Muscle layer of colon (tissue), 2 donors: ENCODE measurements around the gene PKP3.
"Not testable (repeated sequence)": the region's sequence is repeated elsewhere in the genome, so short reads cannot be mapped to it uniquely, and the experiment has no call there.

ENCODE experiments used
- H3K27ac ChIP-seq: one replicate; pipeline ENCODE4 v1.7.0; 2013; ENCODE audit warnings: low read depth, mild to moderate bottlenecking, low read length, moderate library complexity
- H3K27me3 ChIP-seq, 2 donors: one replicate each; pipeline ENCODE4 v1.7.0; 2013; ENCODE audit warnings: low read length in 2 of 2, mild to moderate bottlenecking in 2 of 2; ENCODE audit not compliant: insufficient read depth in 2 of 2, control insufficient read depth in 1 of 2
- H3K36me3 ChIP-seq: one replicate; pipeline ENCODE4 v1.7.0; 2013; ENCODE audit warnings: mild to moderate bottlenecking, low read length; ENCODE audit not compliant: insufficient read depth
- H3K4me1 ChIP-seq: one replicate; pipeline ENCODE4 v1.7.0; 2013; ENCODE audit warnings: mild to moderate bottlenecking, low read length; ENCODE audit not compliant: insufficient read depth
- H3K4me3 ChIP-seq, 2 donors: one replicate each; pipeline ENCODE4 v1.7.0; 2013; ENCODE audit warnings: low read length in 2 of 2, low read depth in 1 of 2, mild to moderate bottlenecking in 1 of 2, moderate library complexity in 1 of 2
- H3K9ac ChIP-seq: one replicate; pipeline ENCODE4 v1.7.0; 2013; ENCODE audit warnings: low read length
- H3K9me3 ChIP-seq: one replicate; pipeline ENCODE4 v1.7.0; 2013; ENCODE audit warnings: mild to moderate bottlenecking, low read length
- donor health status: abdominal sarcoma.
- donor health status: Adenocarcinoma of cecum.

PKP3 gene

GRCh38 chr11:355581-356458 lies 38.2 kb upstream of the PKP3 start:
- peaks cover 0 to 5% of the 10 kb centered on the region in 2 donors for H3K27me3 ChIP-seq
- peak overlapping the region in 1 of 2 donors; percentile 38 for H3K4me3 ChIP-seq
- H3K36me3 ChIP-seq = no peaks in the 10 kb centered on the region
- no peaks in the 10 kb centered on the region for H3K9me3 ChIP-seq
- H3K9ac ChIP-seq = peak overlapping the region; percentile 58
- H3K4me1 ChIP-seq = peaks cover 32% of the 10 kb centered on the region
- H3K27ac ChIP-seq = peak overlapping the region; percentile 92

DNA sequence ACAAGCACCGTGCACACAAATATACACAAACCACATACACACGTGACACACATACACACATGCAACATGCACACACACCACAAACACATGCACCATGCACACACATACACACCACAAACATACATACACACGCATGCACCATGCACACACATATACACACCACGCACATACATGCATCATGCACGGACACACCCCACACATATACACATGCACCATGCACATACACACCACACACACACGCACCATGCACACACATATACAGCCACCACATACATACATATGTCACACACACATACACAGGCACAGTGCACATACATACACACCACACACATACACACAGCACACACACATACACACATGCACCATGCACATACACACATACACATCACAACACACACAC lies 37.4 kb upstream of the PKP3 start:
- no peak overlapping the region for H3K4me3 ChIP-seq
- no peaks in the 10 kb centered on the region for H3K9me3 ChIP-seq
- H3K27me3 ChIP-seq = peaks cover 0 to 5% of the 10 kb centered on the region in 2 donors
- H3K27ac ChIP-seq = no peak overlapping the region
- H3K9ac ChIP-seq = no peak overlapping the region
- peaks cover 32% of the 10 kb centered on the region for H3K4me1 ChIP-seq
- H3K36me3 ChIP-seq = no peaks in the 10 kb centered on the region

DNA sequence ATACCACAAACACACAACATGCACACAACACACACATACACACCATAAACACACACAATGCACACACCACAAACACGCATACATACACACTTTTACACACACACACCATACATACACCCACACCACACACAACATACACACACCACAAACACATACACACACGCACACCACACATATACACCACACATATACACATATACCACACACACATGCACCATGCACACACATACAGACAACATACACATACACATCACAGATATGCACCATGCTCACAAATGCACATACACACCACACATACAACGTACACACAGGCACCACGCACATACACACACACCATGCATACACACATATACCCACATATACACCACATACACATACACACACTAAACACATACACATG lies 36.4 kb upstream of the PKP3 start:
- Histone ChIP-seq H3K4me1 (peaks cover 28% of the 10 kb centered on the region), H3K27me3 (peaks cover 0 to 5% of the 10 kb centered on the region in 2 donors), H3K4me3 (no peak overlapping the region), H3K9me3 (no peaks in the 10 kb centered on the region), H3K27ac (no peak overlapping the region), H3K9ac (no peak overlapping the region), H3K36me3 (no peaks in the 10 kb centered on the region)

DNA sequence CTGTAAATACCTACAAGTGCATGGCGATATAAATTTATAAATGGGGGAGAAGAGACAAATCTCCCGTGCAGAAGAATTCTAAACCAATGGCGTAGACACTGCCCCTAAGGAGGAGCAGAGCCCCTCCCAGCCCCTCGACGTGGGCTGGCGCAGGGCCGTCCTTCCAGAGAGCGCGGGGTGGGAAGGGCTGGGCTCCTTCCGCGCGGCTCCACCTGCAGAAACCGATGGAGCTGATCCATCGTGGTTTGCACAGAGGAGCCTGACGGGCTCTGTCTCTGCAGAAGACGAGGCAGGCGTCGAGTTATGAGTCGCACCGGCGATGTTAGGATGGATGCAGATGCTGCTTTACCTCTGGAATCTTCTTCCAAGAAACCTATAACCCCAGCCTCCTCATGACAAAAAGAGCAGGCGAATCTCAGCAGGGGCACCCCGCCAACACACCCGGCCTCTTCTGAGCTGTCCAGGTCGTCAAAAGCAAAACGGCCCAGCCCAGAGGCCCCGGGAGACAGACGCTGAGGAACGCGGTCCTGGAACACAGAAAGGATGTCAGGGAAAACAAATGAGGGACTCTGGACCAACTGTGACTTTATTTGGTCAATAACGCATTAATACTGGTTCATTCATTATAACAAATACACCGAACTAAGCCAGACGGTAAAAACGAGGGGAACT lies 35.7 kb upstream of the PKP3 start:
- Histone ChIP-seq H3K36me3 (no peaks in the 10 kb centered on the region), H3K4me1 (peaks cover 22% of the 10 kb centered on the region), H3K9me3 (no peaks in the 10 kb centered on the region), H3K27me3 (peaks cover 0 to 5% of the 10 kb centered on the region in 2 donors), H3K9ac (no peak overlapping the region), H3K27ac (no peak overlapping the region), H3K4me3 (no peak overlapping the region)

DNA sequence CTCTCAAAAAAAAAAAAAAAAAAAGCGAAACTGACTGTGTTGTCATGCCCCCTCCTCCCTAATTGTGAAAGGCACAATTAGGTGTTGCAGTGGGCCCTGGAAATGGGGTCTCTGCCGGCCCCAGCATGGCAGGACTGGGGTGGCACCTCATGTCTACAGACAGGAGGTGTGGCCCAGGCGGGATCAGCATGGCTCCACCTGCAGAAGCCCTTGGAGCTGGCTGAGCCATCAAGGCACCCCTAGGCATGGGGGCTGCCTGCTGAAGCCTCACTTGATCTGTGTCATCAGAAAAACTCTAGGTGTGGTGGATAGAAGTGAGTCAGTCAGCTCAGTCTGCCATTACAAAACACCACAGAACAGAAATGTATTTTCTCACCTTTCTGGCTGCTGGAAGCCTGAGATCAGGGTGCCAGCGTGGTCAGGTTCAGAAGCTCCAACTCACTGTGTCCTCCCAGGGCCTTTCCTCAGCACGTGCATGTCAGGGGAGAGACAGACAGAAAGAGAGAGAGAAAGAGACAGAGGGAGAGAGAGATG lies 34.8 kb upstream of the PKP3 start:
- Histone ChIP-seq H3K4me1 (peaks cover 13% of the 10 kb centered on the region), H3K4me3 (no peak overlapping the region), H3K9ac (no peak overlapping the region), H3K27me3 (peaks cover 0 to 13% of the 10 kb centered on the region in 2 donors), H3K27ac (no peak overlapping the region), H3K9me3 (no peaks in the 10 kb centered on the region), H3K36me3 (no peaks in the 10 kb centered on the region)

DNA sequence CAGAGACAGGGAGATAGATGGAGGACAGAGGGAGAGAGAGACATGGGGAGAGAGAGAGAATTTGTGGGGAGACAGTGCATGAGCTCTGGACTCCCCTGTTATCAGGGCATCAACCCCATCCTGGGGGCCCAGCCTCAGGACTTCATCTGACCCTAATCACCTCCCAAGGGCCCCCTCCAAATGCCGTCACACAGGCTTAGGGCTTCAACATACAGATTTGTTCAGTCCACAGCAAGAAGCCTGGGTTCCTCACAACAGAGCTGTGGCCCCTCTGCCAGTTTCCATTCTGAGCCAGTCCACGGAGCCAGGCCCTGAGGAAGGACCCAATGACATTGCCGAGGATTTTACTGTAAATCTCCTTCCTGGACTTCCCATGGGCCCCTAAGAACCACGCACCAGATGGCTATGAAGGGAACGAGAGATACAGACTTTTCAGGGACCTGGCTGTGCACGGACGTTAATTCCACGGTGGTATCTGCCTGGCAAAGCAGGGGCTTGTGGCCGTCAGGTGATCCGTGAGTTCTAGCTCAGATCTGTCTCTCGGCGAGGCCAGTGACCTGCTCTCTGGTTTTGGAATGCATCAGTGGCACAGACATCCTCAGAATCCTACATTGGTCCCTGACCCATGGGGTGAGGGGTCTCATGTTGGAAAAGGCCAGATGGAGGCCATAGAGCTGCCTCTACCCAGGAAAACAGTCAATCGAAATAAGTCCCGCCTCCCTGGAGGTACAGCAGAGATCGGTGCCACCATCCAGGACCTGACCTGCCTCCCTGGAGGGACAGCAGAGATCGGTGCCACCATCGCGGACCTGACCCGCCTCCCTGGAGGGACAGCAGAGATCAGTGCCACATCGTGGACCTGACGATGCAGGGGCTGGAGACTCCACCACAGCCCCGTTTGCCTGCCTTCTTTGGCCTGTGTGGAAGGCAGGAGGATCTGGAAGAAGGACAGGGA lies 33.4 kb upstream of the PKP3 start:
- H3K27ac ChIP-seq = no peak overlapping the region
- H3K9ac ChIP-seq = no peak overlapping the region
- H3K4me3 ChIP-seq = no peak overlapping the region
- no peaks in the 10 kb centered on the region for H3K9me3 ChIP-seq
- peaks cover 7% of the 10 kb centered on the region for H3K4me1 ChIP-seq
- peaks cover 0 to 26% of the 10 kb centered on the region in 2 donors for H3K27me3 ChIP-seq
- no peaks in the 10 kb centered on the region for H3K36me3 ChIP-seq

- no peaks in the 10 kb centered on the region for H3K9me3 ChIP-seq
- H3K4me1 ChIP-seq = peaks cover 6% of the 10 kb centered on the region
- H3K27me3 ChIP-seq = peaks cover 16 to 46% of the 10 kb centered on the region in 2 donors
- no peak overlapping the region for H3K27ac ChIP-seq
- H3K4me3 ChIP-seq = no peak overlapping the region
- H3K36me3 ChIP-seq = no peaks in the 10 kb centered on the region
- no peak overlapping the region for H3K9ac ChIP-seq
These were observed 31.2 kb upstream of the PKP3 start for GRCh38 chr11:362642-363442.

DNA sequence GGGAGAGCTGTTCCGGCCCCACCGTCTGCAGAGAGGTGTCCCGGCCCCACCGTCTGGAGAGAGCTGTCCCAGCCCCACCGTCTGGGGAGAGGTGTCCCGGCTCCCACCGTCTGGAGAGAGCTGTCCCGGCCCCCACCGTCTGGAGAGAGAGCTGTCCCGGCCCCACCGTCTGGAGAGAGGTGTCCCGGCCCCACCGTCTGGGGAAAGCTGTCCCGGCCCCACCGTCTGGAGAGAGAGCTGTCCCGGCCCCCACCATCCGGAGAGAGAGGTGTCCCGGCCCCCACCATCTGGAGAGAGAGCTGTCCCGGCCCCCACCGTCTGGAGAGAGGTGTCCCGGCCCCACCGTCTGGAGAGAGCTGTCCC lies 30.6 kb upstream of the PKP3 start:
- not testable (repeated sequence) for H3K9ac ChIP-seq, H3K9me3 ChIP-seq, H3K4me1 ChIP-seq, H3K36me3 ChIP-seq, H3K4me3 ChIP-seq, H3K27ac ChIP-seq
- peaks cover 21 to 52% of the 10 kb centered on the region in 2 donors for H3K27me3 ChIP-seq

GRCh38 chr11:363948-364761 lies 29.9 kb upstream of the PKP3 start:
- Histone ChIP-seq H3K4me1 (no peaks in the 10 kb centered on the region), H3K9ac (no peak overlapping the region), H3K4me3 (no peak overlapping the region), H3K36me3 (no peaks in the 10 kb centered on the region), H3K27me3 (peaks cover 24 to 54% of the 10 kb centered on the region in 2 donors), H3K27ac (no peak overlapping the region), H3K9me3 (no peaks in the 10 kb centered on the region)
